ENCODE measurements around the gene ST3GAL2.

GRCh38 chr16:70412385-70412784, 26.5 kb downstream of the ST3GAL2 start:
- TF ChIP-seq CTCF (IDR thresholded peaks at IDR 0.05), result no peak
- TF ChIP-seq POLR2A (IDR thresholded peaks at IDR 0.05), result no peak
